Ovary (tissue), 9 donors: ENCODE measurements around the gene HRC. TPM values are rescaled to one million over a fixed set of nuclear protein-coding genes. Genes with fewer than 3 reads are reported as not detected.

Experiments used
- DNase-seq, 5 donors: peaks; one replicate each; pipeline ENCODE4 v3.0.0-alpha.2; 2019 to 2020
- H3K27ac ChIP-seq, 2 donors: fragments of 200-600 bp; one replicate each; pipeline versions ENCODE4 v1.5.1 to v1.8.0; 2019 to 2022
- H3K27me3 ChIP-seq: fragments of 200-600 bp; one replicate; pipeline ENCODE4 v1.8.0; 2022
- H3K36me3 ChIP-seq: fragments of 200-600 bp; sonication (generic); one replicate; pipeline ENCODE4 v1.5.1; 2019
- H3K4me1 ChIP-seq: one replicate; pipeline ENCODE4 v1.8.1; 2013; ENCODE audit warnings: mild to moderate bottlenecking, moderate library complexity; ENCODE audit not compliant: insufficient read depth
- H3K4me3 ChIP-seq: fragments of 200-600 bp; sonication (generic); one replicate; pipeline ENCODE4 v1.5.1; 2017
- H3K9me3 ChIP-seq, 2 donors: fragments of 200-600 bp in 1 of 2; sonication (generic) in 1 of 2; one replicate each; pipeline versions ENCODE4 v1.5.1 to v1.8.1; 2013 to 2019; ENCODE audit warnings: mild to moderate bottlenecking in 1 of 2, moderate library complexity in 1 of 2
- EP300 ChIP-seq: sonication (generic); formaldehyde crosslinking; IDR thresholded peaks from one replicate; pipeline ENCODE4 v1.6.1; 2017; ENCODE audit warnings: antibody characterized with exemption
- POLR2A ChIP-seq: fragments of 450-650 bp; IDR thresholded peaks from one replicate; pipeline ENCODE4 v1.6.1; 2017; ENCODE audit warnings: antibody characterized with exemption, mild to moderate bottlenecking, moderate library complexity
- WGBS, 3 donors: extraction: QIAGEN DNeasy Blood & Tissue Kit in 1 of 3; methylation state at CpG; one replicate each; pipeline versions ENCODE4 v1.1.5 to v1.1.7; 2013 to 2017; 5-methylcytosine and 5-hydroxymethylcytosine counted together
- intact Hi-C, 4 donors: fragments of 100-400 bp; cut with DNase I; formaldehyde crosslinking; loops; one replicate each; pipeline versions ENCODE4 v1.11.0 to v1.15.1; 2022 to 2023
- polyA plus RNA-seq, 2 donors: library from polyadenylated mRNA; stranded (reverse); fragments of 200-250 nt in 1 of 2; fragments of 350-450 nt in 1 of 2; fragmentation: Illumina TruSeq in 1 of 2; extraction: RNeasy Lipid Tissue Mini Kit (QIAGEN cat#74804) in 1 of 2; gene quantifications; one replicate each; pipeline ENCODE4 v1.2.3, GENCODE V29; 2013 to 2014
- total RNA-seq, 7 donors: library from RNA; depleted of rRNA in 2 of 7; stranded (reverse); fragments of >200 nt in 2 of 7; fragmentation: NEBNext Ultra II Directional in 3 of 7; extraction: Animal tissue kit (Norgen Biotek cat#: 25700) in 3 of 7; gene quantifications; one replicate each; pipeline versions ENCODE4 v1.1.0 to v1.2.4, GENCODE V29; 2016 to 2023
- TF ChIP-seq, protein P1 (sequence below), 3 donors: fragments of 450-650 bp in 2 of 3; fragments of 200-600 bp in 1 of 3; IDR thresholded peaks; one replicate each; pipeline versions ENCODE4 v1.5.1 to v1.8.0; 2016 to 2022; ENCODE audit warnings: antibody characterized with exemption in 3 of 3, mild to moderate bottlenecking in 1 of 3
- donor health status: DM: no; HTN: no; CAD: no; lungs with moderate emphysema.
- donor health status: DM: no; HTN: no; CAD: no.
- donor health status: Bipolar disorder and iron deficiency.
- donor health status: DM: yes; HTN: yes; CAD: no.
- donor health status: DM: no; HTN: no; CAD: no.
- donor health status: DM: yes; HTN: yes; CAD: no.

The HRC gene
- total and polyA plus RNA-seq, 9 donors = 0.36 to 10.5 (median 2.2) TPM

DNA sequence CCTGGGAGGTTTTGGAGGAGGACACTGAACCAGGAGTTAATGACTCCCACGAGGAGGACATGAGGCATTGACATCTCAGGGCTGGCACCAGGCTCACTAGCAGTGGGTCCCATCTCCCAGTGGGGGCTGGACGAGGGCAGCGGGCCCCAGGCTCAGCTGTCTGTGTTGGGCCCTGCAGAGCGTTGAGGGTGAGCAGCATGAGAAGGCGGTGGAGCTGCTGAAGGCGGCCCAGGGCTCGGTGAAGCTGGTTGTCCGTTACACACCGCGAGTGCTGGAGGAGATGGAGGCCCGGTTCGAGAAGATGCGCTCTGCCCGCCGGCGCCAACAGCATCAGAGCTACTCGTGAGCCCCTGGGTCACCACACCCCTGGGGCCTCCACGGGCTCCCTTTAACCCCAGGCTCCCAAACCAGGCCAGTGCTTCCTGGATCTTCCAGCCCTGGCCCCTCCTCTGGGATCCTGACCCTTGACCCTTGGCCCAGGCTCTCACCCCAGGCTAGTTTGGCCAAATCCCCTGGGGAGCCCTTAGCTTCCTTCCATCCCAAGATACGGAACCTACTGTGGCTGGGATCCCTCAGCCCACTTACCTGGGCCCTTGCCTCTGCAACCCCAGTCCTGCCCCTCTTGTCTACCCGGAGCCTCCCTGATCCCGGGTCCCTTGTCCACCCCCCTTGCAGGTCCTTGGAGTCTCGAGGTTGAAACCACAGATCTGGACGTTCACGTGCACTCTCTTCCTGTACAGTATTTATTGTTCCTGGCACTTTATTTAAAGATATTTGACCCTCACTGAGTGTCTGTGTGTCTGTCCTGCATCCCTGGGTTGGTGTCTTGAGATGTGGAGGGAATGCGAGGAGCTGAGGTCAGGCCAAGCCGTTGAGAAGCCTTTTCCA lies 37.3 kb downstream of the HRC start:
- Histone ChIP-seq H3K4me1 (peaks cover 20% of the 10 kb centered on the region), H3K9me3 (no peaks in the 10 kb centered on the region), H3K27me3 (no peaks in the 10 kb centered on the region), H3K27ac (peak overlapping the region; percentile 66 to 67), H3K4me3 (peak overlapping the region; percentile 54), H3K36me3 (no peaks in the 10 kb centered on the region)
- DNase-seq = peak in 3 of 5 donors; percentile 51 to 55 (median 51)
- WGBS, 3 donors = 52 to 64% (median 64%) methylated on average over 19 to 26 of the region's 26 CpGs
- intact Hi-C loops = no loop called here
- TF ChIP-seq POLR2A (no peak), EP300 (no peak)
- TF ChIP-seq, protein P1, sequence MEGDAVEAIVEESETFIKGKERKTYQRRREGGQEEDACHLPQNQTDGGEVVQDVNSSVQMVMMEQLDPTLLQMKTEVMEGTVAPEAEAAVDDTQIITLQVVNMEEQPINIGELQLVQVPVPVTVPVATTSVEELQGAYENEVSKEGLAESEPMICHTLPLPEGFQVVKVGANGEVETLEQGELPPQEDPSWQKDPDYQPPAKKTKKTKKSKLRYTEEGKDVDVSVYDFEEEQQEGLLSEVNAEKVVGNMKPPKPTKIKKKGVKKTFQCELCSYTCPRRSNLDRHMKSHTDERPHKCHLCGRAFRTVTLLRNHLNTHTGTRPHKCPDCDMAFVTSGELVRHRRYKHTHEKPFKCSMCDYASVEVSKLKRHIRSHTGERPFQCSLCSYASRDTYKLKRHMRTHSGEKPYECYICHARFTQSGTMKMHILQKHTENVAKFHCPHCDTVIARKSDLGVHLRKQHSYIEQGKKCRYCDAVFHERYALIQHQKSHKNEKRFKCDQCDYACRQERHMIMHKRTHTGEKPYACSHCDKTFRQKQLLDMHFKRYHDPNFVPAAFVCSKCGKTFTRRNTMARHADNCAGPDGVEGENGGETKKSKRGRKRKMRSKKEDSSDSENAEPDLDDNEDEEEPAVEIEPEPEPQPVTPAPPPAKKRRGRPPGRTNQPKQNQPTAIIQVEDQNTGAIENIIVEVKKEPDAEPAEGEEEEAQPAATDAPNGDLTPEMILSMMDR (IDR thresholded peaks at IDR 0.05) = no peak

GRCh38 chr19:49116544-49116943 lies 38.7 kb downstream of the HRC start:
- Histone ChIP-seq H3K27ac (no peak overlapping the region), H3K9me3 (no peaks in the 10 kb centered on the region), H3K4me3 (no peak overlapping the region), H3K36me3 (no peaks in the 10 kb centered on the region), H3K27me3 (no peaks in the 10 kb centered on the region), H3K4me1 (peaks cover 20% of the 10 kb centered on the region)
- intact Hi-C loops = no loop called here
- TF ChIP-seq EP300 = no peak
- TF ChIP-seq, protein P1 (IDR thresholded peaks at IDR 0.05) = no peak
- no peak for TF ChIP-seq POLR2A
- DNase-seq = no peak
- 43 to 46% (median 43%) methylated on average over 1 of the region's 1 CpG for WGBS, 3 donors

GRCh38 chr19:49114630-49115363 lies 40.4 kb downstream of the HRC start:
- Histone ChIP-seq H3K36me3 (no peaks in the 10 kb centered on the region), H3K9me3 (no peaks in the 10 kb centered on the region), H3K27me3 (no peaks in the 10 kb centered on the region), H3K4me1 (peaks cover 19% of the 10 kb centered on the region), H3K27ac (peak overlapping the region in 1 of 2 donors; percentile 65), H3K4me3 (peak overlapping the region; percentile 67)
- TF ChIP-seq POLR2A (no peak), EP300 (no peak)
- TF ChIP-seq, protein P1 (IDR thresholded peaks at IDR 0.05) = no peak
- intact Hi-C loops = no loop called here
- 7 to 11% (median 11%) methylated on average over 44 to 68 of the region's 68 CpGs for WGBS, 3 donors
- DNase-seq = peak; percentile 60 to 80 (median 68)

DNA sequence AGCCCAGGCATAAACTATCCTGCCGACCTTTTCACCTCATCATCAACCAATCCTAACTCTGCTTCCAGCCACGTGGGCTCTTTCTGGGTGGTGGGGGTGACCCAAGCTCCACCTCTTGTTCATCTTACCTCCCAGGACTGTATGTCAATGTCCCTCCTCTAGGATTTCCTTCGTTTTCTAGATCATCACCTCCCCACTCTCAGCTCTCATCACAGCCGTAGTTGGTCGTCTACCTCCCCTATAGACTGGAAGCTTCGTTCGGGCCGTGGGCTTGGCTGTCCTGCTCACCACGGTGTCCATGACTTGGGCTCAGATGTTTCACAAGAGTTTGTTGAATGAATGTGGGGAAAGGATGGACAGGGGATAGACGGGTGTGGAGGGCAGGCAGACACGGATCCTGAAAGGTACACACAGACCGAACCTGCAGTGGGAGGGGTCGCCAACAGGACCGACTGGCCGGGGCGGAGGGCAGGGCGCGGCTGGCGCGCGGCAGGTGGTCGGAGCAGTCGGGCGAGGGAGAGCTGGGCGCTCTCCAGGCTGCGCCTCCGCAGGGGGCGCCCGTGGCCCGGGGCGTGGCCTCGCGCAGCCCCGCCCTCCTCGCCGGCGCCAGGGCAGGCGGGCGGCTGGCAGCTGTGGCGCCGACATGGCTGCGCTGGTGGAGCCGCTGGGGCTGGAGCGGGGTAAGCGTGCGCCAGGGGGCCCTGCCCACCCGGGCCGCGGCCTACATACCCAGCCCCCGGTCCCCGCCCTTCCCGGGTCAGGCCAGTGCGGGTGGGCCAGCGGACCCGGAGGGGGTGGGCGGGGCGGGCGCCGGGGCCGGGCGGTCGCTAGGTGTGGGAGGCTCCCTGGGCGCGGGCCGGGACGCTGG lies 41.2 kb downstream of the HRC start, which contains the start of gene LIN7B:
TSS of gene LIN7B (plus strand) at position 609 of the 868 bp plus-strand sequence. CDS start at position 644, 35 bp downstream.
- H3K9me3 ChIP-seq = no peaks in the 10 kb centered on the region
- peaks cover 16% of the 10 kb centered on the region for H3K4me1 ChIP-seq
- WGBS, 3 donors = 1 to 2% (median 1%) methylated on average over 30 to 66 of the region's 66 CpGs
- H3K36me3 ChIP-seq = no peaks in the 10 kb centered on the region
- intact Hi-C loops = no loop called here
- H3K27ac ChIP-seq = peak within 1 kb of the TSS in 1 of 2 donors; percentile 65
- H3K27me3 ChIP-seq = no peaks in the 10 kb centered on the region
- no peak for TF ChIP-seq EP300
- TF ChIP-seq, protein P1 (IDR thresholded peaks at IDR 0.05) = peak in 2 of 3 donors; percentile 63 to 71
- peak; percentile 59 to 82 (median 70) for DNase-seq
- H3K4me3 ChIP-seq = peak within 1 kb of the TSS; percentile 67
